ENCODE results near the gene SUSD6.
"Not testable (repeated sequence)": the region's sequence is repeated elsewhere in the genome, so short reads cannot be mapped to it uniquely, and the experiment has no call there.

The SUSD6 gene

DNA sequence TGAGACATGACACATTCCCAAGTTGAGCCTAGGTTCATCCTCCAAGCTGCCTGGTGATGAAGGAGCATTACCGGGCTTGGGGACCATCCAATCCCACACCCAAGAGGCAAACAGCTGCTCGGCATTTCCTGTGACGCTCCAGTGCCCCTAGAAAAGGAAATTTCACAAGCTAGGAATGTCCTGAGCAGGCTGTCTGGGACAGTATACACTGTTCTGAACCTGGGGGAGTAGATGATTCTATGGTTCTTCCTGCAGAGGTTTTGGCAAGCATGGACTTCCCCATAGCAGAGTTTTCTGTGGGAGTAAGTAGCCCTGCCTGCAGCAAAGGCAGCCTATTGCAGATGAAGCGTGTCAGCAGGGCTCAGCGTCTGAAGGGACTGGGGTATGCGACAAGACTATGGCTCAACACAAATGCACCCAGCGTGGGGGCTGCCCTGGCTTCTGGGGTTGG lies 108.1 kb downstream of the SUSD6 start:
- FAIRE-seq, result no peak

DNA sequence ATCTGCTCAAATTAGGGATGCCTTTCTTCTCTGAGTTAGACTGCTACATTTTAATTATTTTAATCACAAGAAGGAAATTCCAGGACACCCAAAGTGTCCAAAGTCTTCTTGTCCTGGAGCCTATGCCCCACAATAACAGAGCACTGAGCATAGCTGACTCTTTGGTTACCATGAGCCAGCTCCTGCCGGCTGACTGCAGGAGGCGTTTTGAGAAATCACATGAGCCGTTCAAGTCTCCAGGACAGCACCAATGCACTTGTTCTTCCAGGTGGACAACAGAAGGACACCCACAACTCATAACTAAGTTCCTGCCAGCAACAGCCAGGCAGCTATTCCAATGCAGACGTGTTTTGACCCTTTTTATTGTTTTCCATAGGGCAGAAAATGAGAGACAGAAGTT lies 109.5 kb downstream of the SUSD6 start:
- FAIRE-seq, result no peak

DNA sequence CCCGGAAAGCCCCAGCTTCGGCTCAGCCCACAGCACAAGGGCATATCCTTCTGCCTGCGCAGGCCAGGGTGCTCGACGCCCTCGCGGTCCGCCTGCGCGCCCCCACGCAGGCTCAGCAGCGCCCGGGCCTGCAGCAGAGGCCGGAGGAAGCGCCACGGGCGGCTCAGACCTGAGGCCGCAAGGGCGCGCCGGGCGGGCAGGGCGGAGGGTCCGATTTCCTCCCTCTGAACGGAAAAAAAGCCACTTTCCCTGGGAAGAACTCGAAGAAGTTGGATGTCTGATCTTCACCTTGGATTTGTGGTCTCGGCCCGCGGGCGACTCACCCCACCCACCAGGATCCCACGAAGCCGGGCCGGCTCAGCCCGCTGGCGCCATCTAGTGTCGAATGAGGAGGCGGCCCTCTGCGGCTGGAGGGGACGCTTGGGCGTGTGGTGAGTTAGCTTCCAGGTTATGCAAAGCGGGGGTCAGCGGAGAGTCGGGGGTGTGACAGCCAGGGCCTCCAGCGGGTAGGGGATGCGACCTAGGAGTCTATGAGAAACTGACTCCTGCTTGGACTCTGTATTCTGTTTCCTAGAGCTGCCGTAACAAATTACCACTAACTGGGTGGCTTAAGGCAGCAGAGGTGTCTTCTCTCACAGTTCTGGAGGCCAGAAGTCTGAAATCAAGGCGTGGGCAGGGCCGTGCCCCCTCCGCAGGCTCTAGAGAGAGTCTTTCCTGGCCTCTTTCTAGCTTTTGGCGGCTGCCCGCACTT lies 115.5 kb downstream of the SUSD6 start:
- FAIRE-seq, result no peak

DNA sequence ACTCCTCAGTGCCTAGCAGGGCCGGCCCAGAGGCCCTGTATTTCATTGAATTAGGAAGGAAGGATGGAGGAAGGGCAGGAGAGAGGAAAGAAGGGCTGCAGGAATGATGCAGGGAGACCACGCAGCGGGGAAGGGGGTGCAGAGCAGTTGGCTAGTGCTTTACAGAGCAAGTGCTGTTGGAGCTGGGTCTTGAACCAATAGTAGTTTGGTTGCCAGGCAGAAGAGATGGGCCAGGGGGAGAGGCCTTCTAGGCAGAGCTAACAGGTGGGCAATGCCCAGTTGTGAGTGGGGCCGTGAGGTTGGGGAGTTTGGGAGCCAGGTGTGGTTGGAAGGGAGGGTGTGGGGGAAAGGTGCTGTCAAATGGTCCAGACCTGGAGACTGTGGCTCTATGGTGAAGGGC lies 116.5 kb downstream of the SUSD6 start:
- FAIRE-seq, result no peak

DNA sequence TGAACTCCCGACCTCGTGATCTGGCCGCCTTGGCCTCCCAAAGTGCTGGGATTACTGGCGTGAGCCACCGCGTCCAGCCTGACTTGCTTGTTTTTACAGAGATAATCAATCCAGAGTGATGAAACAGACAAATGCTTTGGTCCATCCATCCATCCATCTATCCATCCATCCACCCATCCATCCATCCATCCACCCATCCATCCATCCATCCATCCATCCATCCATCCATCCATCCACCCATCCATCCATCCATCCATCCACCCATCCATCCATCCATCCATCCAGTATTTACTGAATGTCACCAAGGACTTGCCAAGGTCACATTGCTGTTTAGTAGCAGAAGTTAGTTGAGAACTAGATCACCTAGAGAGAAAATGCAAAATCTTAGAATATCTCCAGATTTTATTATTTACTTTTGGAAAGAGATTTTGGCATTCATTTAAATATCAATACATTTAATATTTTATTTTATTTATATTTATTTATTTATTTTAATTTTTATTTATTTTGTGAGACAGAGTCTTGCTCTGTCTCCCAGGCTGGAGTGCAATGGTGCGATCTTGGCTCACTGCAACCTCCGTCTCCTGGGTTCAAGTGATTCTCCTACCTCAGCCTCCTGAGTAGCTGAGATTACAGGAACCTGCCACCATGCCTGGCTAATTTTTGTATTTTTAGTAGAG lies 120.7 kb downstream of the SUSD6 start:
- FAIRE-seq, result not testable (repeated sequence)

DNA sequence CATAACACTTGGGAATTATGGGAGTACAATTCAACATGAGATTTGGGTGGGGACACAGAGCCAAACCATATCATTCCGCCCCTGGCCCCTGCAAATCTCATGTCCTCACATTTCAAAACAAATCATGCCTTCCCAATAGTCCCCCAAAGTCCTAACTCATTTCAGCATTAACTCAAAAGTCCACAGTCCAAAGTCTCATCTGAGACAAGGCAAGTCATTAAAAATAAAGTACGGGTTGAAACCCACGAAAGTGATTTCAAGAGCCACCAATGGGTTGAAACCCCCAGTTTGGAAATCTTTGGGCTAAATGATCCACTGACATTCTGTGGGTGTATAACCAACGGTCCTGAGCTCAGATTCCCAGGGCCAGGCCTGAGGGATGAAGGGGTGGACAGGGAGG lies 125.0 kb downstream of the SUSD6 start:
- not testable (repeated sequence) for FAIRE-seq

DNA sequence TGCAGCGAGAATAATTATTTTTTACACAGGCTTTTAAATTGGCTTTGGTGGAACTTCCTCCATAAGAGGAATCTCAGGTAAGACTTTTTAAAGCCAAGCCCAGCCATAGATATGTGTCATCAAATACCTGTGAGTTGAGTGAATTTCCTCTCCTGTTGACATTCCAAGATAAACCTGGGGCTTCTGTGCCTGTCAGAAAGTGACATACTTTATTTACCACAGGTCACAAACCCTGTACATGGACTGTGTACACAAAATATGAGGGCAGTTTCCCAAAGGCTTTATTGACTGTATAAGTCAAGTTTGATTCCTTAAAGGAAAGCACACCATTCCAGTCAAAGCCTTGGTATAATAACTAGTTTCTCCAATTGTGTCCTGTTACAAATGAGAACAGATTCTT lies 129.7 kb downstream of the SUSD6 start:
- FAIRE-seq, result no peak

DNA sequence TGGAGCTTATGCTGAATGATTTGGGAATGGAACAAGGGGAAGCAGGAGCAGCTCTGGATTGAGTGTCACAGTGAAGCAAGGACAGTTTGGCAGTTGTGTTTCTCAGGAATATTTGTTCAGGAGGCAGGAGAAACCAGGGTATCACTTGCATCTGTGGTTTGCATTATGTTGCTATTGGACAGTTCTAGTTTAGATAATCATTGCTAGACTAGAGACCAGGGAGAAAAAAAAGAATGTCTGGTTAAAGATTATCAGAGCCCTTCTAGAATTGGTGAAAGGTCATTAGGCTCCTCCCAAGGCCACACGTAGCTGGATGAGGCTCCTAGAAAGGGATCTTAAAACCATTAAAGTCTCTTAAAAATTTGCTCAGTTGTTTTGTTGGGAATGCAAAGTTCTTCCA lies 138.6 kb downstream of the SUSD6 start:
- no peak for FAIRE-seq

DNA sequence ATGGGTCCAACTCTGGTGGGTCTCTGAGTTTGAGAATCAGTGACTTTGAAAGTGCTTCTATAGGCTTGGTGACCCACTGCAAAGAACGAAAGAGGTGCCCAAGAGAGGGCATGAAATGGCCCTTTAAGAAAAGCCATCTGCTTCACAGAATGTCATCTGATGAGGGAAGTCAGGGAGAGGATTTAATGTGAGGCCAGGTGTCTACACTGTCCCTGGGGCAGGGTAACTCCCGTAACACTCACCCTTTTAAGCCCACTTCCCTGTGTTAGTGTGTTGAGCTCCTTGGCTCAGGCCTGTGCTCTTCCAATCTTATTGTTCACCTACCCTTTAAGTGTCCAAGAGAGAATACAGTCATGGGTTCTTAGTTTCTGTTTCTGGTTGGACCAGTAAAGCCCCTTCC lies 139.1 kb downstream of the SUSD6 start:
- no peak for FAIRE-seq

DNA sequence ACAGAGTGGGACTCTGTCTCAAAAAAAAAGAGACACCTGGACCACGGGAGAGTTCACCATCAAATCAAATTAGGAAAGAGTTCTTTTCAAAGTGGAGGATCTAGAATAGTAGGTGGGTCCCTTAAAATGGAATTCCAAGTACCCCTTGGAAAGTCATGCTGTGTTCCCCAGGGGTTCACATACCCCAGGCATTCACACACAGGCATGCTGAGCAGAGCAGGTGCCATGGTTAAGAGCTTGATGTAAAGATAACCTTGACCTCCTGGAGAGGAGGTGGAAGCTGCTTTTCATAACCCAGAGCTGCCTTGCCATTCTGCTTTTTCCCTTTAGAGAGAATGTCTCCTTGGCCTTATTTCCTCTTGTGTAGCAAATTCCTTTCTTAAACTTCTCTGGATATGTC lies 141.4 kb downstream of the SUSD6 start:
- no peak for FAIRE-seq

DNA sequence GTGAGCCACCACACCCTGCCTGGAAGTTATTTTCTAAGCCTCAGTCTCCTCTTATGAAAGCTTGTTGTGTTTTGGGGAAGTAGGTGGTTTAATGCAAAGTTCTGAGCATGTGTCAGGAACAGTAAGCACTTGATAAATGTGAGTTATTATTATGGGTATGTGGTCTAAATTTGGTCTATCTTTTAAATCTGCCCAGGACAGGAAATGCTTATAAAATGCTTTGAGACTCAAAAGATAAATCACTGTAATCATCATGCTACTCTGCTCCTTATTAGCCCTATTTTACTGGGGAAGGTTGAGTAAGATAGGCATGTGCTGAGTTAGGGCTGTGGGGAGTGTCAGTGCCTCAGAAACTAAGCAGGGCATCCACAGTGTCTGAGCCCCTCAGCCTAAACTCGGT lies 142.5 kb downstream of the SUSD6 start:
- no peak for FAIRE-seq

DNA sequence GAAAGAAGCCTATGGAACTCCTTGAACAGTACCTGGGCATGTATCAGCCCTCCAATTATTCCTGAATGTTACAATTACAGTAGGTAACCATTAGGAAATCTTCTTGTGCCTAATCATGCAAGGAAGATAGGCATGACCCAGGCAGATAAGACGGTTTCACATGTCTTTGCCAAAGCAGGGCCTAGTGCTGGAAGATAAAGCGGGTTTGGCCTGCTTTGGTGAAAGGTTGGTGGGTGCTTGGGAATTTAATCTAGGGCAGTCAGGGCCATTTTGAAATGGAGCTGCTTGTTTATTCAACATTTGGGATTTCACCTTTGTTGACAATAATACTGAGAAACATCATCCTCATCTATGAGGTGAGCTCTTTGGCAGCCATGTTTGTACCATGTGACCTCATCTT lies 143.1 kb downstream of the SUSD6 start:
- FAIRE-seq, result no peak

DNA sequence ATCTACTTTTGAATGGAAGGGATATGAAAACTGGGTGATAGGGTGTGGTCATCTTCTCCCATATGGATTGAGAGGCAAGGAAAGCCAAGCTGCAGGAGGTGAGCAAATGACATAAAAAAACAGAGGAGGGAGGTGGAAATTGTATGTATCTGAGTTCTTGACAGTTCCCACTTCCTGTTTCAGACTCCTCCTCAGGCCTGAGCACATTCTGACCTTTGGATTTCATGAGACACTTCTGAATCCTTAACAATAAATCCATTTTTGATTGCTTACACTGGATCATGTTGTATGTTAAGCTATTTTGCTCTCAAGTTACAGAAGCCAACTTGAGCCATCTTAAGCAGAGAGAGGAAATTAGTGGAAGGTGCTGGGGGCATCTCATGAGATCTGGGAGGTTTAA lies 143.9 kb downstream of the SUSD6 start:
- FAIRE-seq, result no peak

DNA sequence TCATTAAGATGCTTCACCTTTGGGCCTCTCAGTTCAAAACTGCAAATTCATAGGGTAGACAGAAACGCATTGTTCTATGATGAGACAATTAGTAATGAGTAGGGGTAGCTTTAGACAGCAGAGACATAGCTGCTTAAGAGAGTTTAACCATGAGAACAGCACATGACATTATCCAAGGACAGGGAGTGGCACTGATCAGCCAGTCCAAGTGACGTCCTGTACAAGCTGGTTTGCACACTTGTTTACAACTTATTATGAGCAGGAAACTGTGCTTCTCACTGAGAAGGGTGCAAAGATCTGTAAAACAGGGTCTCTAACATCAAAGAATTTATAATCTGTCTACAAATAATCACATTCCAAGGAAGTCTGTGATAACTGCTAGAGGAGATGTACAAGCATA lies 144.4 kb downstream of the SUSD6 start:
- FAIRE-seq, result no peak

DNA sequence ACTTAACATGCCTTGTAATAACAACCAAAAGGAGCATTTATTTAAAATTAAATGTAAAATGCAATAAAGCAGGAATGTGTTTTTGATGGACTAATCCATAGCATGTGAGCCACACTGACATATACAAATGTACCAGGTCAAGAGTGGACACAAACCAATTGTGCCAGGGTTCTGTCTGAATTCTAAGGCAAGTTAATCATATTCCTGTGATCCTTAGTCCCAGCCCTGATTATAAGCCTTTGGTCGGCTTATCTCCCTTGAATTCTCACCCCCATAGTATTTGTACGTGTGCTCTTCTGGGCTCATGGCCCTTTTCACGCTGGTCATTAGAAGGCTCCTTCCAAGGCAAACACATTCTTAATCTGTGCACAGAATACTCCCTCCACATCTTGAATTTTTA lies 144.9 kb downstream of the SUSD6 start:
- FAIRE-seq, result no peak

DNA sequence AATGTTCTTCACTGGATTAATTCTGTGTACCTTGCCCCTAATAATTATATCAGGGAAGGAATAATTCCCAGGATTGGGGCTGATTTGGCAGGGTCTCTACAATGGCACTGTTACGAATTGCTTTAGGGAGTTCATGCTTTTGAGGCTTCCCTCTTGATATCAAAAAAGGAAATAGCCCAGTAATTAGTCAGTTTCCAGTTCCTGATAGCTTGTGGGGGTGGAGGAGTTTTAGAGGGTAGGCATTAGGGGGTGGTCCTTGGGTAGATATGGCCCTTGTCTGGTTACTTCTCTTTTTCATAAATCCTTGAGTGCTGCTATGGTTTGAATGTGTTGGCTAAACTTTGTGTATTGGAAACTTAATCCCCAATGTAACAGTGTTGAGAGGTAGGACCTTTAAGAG lies 149.4 kb downstream of the SUSD6 start:
- FAIRE-seq, result no peak

DNA sequence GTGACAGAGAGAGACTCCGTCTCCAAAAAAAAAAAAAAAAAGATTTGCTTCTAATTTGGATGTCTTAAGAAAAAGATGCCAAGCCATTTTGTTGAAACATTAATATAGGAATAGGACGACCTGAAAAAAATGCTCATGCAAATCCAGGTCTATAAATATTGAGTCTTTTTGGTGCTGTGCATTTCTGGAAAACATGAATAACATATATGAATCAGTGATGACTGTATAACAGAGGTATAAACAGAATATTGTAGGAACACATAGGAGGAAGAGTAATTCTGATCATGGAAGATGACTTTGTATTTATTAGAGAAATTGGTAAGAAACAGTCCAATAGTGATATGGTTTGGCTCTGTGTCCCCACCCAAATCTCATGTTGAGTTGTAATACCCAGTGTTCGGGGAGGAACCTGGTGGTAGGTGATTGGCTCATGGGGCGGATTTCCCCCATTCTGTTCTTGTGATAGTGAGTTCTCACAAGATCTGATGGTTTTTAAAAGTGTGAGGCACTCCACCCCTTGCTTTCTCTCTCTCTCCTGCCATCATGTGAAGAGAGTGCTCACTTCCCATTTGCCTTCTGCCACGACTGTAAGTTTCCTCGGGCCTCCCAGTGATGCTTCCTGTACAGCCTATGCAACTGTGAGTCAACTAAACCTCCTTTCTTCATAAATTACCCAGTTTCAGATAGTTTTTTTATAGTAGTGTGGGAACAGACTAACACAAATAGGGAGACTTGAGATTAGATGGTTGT lies 152.5 kb downstream of the SUSD6 start:
- no peak for FAIRE-seq

Measured in TTC549 (cell line).